ENCODE measurements around the gene MRPL40. TPM values are rescaled to one million over a fixed set of nuclear protein-coding genes. Genes with fewer than 3 reads are reported as not detected.

MRPL40 gene
- total RNA-seq, 2 experiments from 2014 or later = 10.7 to 11.3 TPM

- POLR2A ChIA-PET = no interaction called here
- DNase-seq = no peak
- intact Hi-C loops (cut with DNase I, micrococcal nuclease) = no loop called here
- Histone ChIP-seq H3K27me3 (ENCODE audit: control insufficient read depth in 1 of 2, insufficient read depth in 2 of 2, low read length in 2 of 2) (no peaks in the 10 kb centered on the region), H3K9me3 (ENCODE audit: control insufficient read depth in 1 of 2, insufficient read depth in 1 of 2, low read length in 2 of 2) (no peaks in the 10 kb centered on the region), H3K4me3 (ENCODE audit: low read length) (no peak overlapping the region), H3K4me1 (ENCODE audit: insufficient read depth, low read length) (peaks cover 9% of the 10 kb centered on the region), H3K27ac (ENCODE audit: low read depth in 1 of 2, low read length in 2 of 2) (no peak overlapping the region), H3K36me3 (ENCODE audit: insufficient read depth, low read length) (peaks cover 74% of the 10 kb centered on the region)
- H3K36me3 Mint-ChIP-seq (ENCODE audit: low read depth) = peaks cover 81% of the 10 kb centered on the region
- ATAC-seq (ENCODE audit: poor library complexity) = no peak
- H3K27ac Mint-ChIP-seq = no peak overlapping the region
- H3K4me1 Mint-ChIP-seq (ENCODE audit: low read depth) = peaks cover 4% of the 10 kb centered on the region
- H3K9me3 Mint-ChIP-seq = no peaks in the 10 kb centered on the region
- TF ChIP-seq CTCF (IDR thresholded peaks at IDR 0.05) = no peak
- H3K4me3 Mint-ChIP-seq = no peak overlapping the region
- CTCF ChIA-PET = no interaction called here
- H3K27me3 Mint-ChIP-seq = no peaks in the 10 kb centered on the region
These were observed 21.4 kb downstream of the MRPL40 start for GRCh38 chr22:19453718-19454117.

GRCh38 chr22:19454156-19454555, 21.8 kb downstream of the MRPL40 start:
- CTCF ChIA-PET = no interaction called here
- no peak for TF ChIP-seq CTCF (IDR thresholded peaks at IDR 0.05)
- POLR2A ChIA-PET = no interaction called here
- Mint-ChIP-seq H3K4me3 (no peak overlapping the region), H3K27ac (peak overlapping the region; percentile 44), H3K4me1 (ENCODE audit: low read depth) (peaks cover 4% of the 10 kb centered on the region), H3K27me3 (no peaks in the 10 kb centered on the region), H3K36me3 (ENCODE audit: low read depth) (peaks cover 81% of the 10 kb centered on the region), H3K9me3 (no peaks in the 10 kb centered on the region)
- Histone ChIP-seq H3K4me1 (ENCODE audit: insufficient read depth, low read length) (peaks cover 4% of the 10 kb centered on the region), H3K27me3 (ENCODE audit: control insufficient read depth in 1 of 2, insufficient read depth in 2 of 2, low read length in 2 of 2) (no peaks in the 10 kb centered on the region), H3K4me3 (ENCODE audit: low read length) (no peak overlapping the region), H3K36me3 (ENCODE audit: insufficient read depth, low read length) (peaks cover 71% of the 10 kb centered on the region), H3K27ac (ENCODE audit: low read depth in 1 of 2, low read length in 2 of 2) (no peak overlapping the region), H3K9me3 (ENCODE audit: control insufficient read depth in 1 of 2, insufficient read depth in 1 of 2, low read length in 2 of 2) (no peaks in the 10 kb centered on the region)
- intact Hi-C loops (cut with DNase I, micrococcal nuclease) = no loop called here
- DNase-seq (no peak), ATAC-seq (ENCODE audit: poor library complexity) (no peak)

GRCh38 chr22:19455033-19455432, 22.7 kb downstream of the MRPL40 start:
- ChIA-PET CTCF (no interaction called here), POLR2A (no interaction called here)
- ATAC-seq (ENCODE audit: poor library complexity) (no peak), DNase-seq (no peak)
- H3K27me3 Mint-ChIP-seq = no peaks in the 10 kb centered on the region
- H3K36me3 Mint-ChIP-seq (ENCODE audit: low read depth) = peaks cover 83% of the 10 kb centered on the region
- H3K9me3 ChIP-seq (ENCODE audit: control insufficient read depth in 1 of 2, insufficient read depth in 1 of 2, low read length in 2 of 2) = no peaks in the 10 kb centered on the region
- H3K4me1 ChIP-seq (ENCODE audit: insufficient read depth, low read length) = no peaks in the 10 kb centered on the region
- intact Hi-C loops (cut with DNase I, micrococcal nuclease) = no loop called here
- peaks cover 70% of the 10 kb centered on the region for H3K36me3 ChIP-seq (ENCODE audit: insufficient read depth, low read length)
- H3K4me3 Mint-ChIP-seq = no peak overlapping the region
- no peak for TF ChIP-seq CTCF (IDR thresholded peaks at IDR 0.05)
- no peak overlapping the region for H3K4me3 ChIP-seq (ENCODE audit: low read length)
- H3K27ac ChIP-seq (ENCODE audit: low read depth in 1 of 2, low read length in 2 of 2) = no peak overlapping the region
- H3K27me3 ChIP-seq (ENCODE audit: control insufficient read depth in 1 of 2, insufficient read depth in 2 of 2, low read length in 2 of 2) = no peaks in the 10 kb centered on the region
- H3K4me1 Mint-ChIP-seq (ENCODE audit: low read depth) = peaks cover 4% of the 10 kb centered on the region
- H3K27ac Mint-ChIP-seq = no peak overlapping the region
- H3K9me3 Mint-ChIP-seq = no peaks in the 10 kb centered on the region
